HG02763 (cell line): ENCODE measurements around the gene TARM1.
"Not testable (repeated sequence)": the region's sequence is repeated elsewhere in the genome, so short reads cannot be mapped to it uniquely, and the experiment has no call there.

Experiments
- ATAC-seq: cut with Tn5 transposase; IDR thresholded peaks from one replicate; pipeline ENCODE4 v1.9.1; 2021; ENCODE audit warnings: mild to moderate bottlenecking, moderate library complexity; ENCODE audit not compliant: unreplicated experiment

The TARM1 gene

GRCh38 chr19:54100561-54100960 lies 19.4 kb upstream of the TARM1 start, which contains the start of gene OSCAR:
Gene OSCAR, minus strand, starts transcription at chr19:54100803. Its CDS starts 11 bp downstream, at chr19:54100792.
- ATAC-seq = no peak

- ATAC-seq = not testable (repeated sequence)
These were observed 18.7 kb upstream of the TARM1 start for GRCh38 chr19:54099903-54100255.

GRCh38 chr19:54099190-54099902 lies 18.2 kb upstream of the TARM1 start:
- ATAC-seq = no peak

GRCh38 chr19:54096617-54097106 lies 15.5 kb upstream of the TARM1 start:
- ATAC-seq = no peak

DNA sequence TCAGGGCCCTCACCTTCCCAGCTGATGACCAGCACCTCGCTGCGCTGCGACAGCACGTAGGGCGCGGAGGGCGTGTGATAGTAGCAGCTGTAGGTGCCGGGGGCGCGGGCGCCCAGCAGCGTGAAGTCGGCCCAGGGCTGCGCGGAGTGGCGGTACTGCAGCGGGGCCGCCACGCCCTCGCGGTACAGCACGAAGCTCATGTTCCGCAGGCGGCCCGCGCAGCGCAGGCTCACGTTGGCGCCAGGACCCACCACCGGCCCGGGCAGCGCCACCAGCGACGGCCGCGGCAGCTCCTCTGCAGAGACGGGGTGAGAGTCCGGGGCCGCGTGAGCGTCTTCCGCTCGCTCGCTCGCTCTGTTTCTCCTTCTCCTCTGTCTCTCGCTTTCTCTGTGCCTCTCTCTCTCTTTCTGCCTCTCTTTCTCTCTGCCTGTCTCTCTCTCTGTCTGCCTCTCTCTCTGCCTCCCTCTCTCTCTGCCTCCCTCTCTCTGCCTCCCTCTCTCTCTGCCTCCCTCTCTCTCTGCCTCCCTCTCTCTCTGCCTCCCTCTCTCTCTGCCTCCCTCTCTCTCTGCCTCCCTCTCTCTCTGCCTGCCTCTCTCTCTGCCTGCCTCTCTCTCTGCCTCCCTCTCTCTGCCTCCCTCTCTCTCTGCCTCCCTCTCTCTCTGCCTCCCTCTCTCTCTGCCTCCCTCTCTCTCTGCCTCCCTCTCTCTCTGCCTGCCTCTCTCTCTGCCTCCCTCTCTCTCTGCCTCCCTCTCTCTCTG lies 14.9 kb upstream of the TARM1 start:
- ATAC-seq = not testable (repeated sequence)

GRCh38 chr19:54095136-54095858 lies 14.1 kb upstream of the TARM1 start:
- ATAC-seq = no peak

DNA sequence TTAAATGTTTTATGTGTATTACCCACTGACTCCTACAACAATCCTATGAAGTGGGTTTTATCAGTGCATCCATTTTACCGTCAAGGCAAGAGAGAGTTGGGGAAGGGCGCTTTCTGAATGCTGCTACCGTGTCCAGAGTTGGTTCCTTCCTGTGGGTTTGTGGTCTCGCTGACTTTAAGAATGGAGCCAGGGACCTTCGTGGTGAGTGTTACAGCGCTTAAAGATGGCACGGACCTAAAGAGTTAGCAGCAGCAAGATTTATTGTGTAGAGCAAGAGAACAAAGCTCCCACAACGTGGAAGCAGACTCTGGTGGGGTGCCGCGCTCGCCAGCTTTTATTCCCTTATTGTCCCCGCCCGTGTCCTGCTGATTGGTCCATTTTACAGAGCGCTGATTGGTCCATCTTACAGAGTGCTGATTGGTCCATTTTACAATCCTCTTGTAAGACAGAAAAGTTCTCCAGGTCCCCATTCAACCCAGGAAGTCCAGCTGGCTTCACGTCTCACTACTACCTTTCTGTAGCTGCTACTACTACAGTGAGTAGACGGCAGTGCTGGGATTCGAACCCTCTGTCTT lies 13.3 kb upstream of the TARM1 start:
- ATAC-seq = no peak

- ATAC-seq = no peak
These were observed 3.2 kb upstream of the TARM1 start for GRCh38 chr19:54084410-54084809.

- no peak for ATAC-seq
These were observed 3.8 kb downstream of the TARM1 start for GRCh38 chr19:54077334-54077733.

DNA sequence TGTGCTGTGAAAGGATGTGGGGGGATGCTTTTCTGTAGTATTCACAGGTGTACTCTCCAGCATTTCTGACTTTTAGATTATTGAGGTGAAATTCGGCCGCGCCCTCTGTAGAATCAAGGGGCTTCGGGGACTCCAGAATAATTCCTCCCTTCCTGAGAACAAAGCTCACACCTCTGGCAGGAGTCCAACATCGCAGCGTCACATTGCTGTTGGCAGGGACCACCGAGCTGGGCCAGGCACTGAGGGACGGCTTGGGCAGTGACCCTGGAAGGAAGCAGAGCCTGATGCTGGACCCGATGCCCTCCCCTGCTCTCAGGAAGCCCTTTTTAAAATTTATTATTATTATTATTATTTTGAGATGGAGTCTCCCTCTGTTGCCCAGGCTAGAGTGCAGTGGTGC lies 6.3 kb downstream of the TARM1 start:
- ATAC-seq = no peak

- ATAC-seq = no peak
These were observed 7.3 kb downstream of the TARM1 start for GRCh38 chr19:54073829-54074228.

GRCh38 chr19:54069470-54069869 lies 11.7 kb downstream of the TARM1 start:
- ATAC-seq = no peak

- ATAC-seq = no peak
These were observed 17.6 kb downstream of the TARM1 start, which contains the start of gene VSTM1 for GRCh38 chr19:54063350-54064116. Gene VSTM1, minus strand, starts transcription at chr19:54063897. Its CDS starts 120 bp downstream, at chr19:54063777.

GRCh38 chr19:54062643-54063042 lies 18.5 kb downstream of the TARM1 start:
- ATAC-seq = no peak

DNA sequence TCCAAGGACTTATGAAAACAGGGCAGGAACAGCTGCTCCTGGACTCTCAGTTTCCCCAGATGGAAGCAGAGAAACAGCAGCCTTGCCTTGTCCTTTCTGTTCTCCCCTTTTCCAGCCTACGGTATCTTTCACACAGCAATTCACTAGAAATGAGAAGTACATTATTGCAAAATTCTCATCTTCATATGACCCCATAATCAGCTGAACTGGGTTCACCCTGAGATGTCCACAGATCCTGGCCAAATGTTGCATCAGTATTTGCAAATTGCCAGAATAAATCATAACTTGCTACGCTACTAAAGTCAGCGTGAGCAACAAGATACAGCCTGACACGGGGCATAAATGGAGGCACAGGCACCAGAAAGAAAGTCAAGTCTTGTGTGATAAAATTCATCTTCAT lies 33.5 kb downstream of the TARM1 start:
- ATAC-seq = no peak

GRCh38 chr19:54045771-54046170 lies 35.4 kb downstream of the TARM1 start:
- ATAC-seq = no peak

- no peak for ATAC-seq
These were observed 38.2 kb downstream of the TARM1 start for GRCh38 chr19:54042989-54043388.

- ATAC-seq = no peak
These were observed 39.1 kb downstream of the TARM1 start for GRCh38 chr19:54041969-54042606.

- no peak for ATAC-seq
These were observed 41.2 kb downstream of the TARM1 start for GRCh38 chr19:54040003-54040402.

- not testable (repeated sequence) for ATAC-seq
These were observed 44.6 kb downstream of the TARM1 start for GRCh38 chr19:54036542-54036941.
